ENCODE data around the gene THYN1.
"Not testable (repeated sequence)": the region's sequence is repeated elsewhere in the genome, so short reads cannot be mapped to it uniquely, and the experiment has no call there.

DNA sequence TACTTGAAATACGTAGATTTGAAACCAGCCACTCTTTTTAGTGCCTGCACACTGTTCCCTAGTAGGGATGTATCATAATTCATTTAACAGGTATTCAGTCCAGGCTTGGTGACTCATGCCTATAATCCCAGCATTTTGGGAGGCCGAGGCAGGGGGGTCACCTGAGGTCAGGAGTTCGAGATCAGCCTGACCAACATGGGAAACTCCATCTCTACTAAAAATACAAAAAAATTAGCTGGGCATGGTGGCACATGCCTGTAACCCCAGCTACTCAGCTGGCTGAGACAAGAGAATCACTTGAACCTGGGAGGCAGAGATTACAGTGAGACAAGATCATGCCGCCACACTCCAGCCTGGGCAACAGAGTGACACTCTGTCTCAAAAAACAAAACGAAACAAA is 31.2 kb upstream of the THYN1 start:
- not testable (repeated sequence) for TF ChIP-seq CTCF (IDR thresholded peaks at IDR 0.05); ZFX (IDR thresholded peaks at IDR 0.05; ENCODE audit: borderline replicate concordance)

Measured in 22Rv1 (cell line).